HEK293 (cell line): ENCODE data around the gene LMBR1.

Experiments used
- BCL11A ChIP-seq: fragments of 450-650 bp; formaldehyde crosslinking; IDR thresholded peaks from 2 replicates; pipeline ENCODE4 v1.5.1; 2016; ENCODE audit warnings: low read depth, missing biosample characterization, missing genetic modification characterization
- BCL11B ChIP-seq: fragments of 450-650 bp; formaldehyde crosslinking; IDR thresholded peaks from 2 replicates; pipeline ENCODE4 v1.5.1; 2016; ENCODE audit warnings: low read depth, missing biosample characterization, missing genetic modification characterization
- IKZF3 ChIP-seq: fragments of 450-650 bp; IDR thresholded peaks from 2 replicates; pipeline ENCODE4 v1.5.0; 2018; ENCODE audit warnings: missing biosample characterization, mild to moderate bottlenecking, missing genetic modification characterization, moderate library complexity
- KLF1 ChIP-seq: fragments of 450-650 bp; formaldehyde crosslinking; IDR thresholded peaks from 2 replicates; pipeline ENCODE4 v1.5.1; 2016; ENCODE audit warnings: missing biosample characterization, missing genetic modification characterization
- OVOL3 ChIP-seq: fragments of 450-650 bp; formaldehyde crosslinking; IDR thresholded peaks from 2 replicates; pipeline ENCODE4 v1.5.1; 2016; ENCODE audit warnings: missing biosample characterization, missing genetic modification characterization
- SETDB1 ChIP-seq: IDR thresholded peaks from one replicate; pipeline ENCODE4 v1.6.1; 2017; ENCODE audit warnings: mild to moderate bottlenecking, low read length, moderate library complexity, mixed read lengths; ENCODE audit not compliant: insufficient read length
- YY2 ChIP-seq: fragments of 450-650 bp; formaldehyde crosslinking; IDR thresholded peaks from 2 replicates; pipeline ENCODE4 v1.5.1; 2016; ENCODE audit warnings: missing biosample characterization, missing genetic modification characterization
- ZBTB7A ChIP-seq: fragments of 450-650 bp; formaldehyde crosslinking; IDR thresholded peaks from 2 replicates; pipeline ENCODE4 v1.5.1; 2016; ENCODE audit warnings: low read depth, missing biosample characterization, missing genetic modification characterization
- ZFP41 ChIP-seq: fragments of 450-650 bp; formaldehyde crosslinking; IDR thresholded peaks from 2 replicates; pipeline ENCODE4 v1.5.1; 2016; ENCODE audit warnings: missing biosample characterization, missing genetic modification characterization, borderline replicate concordance
- ZNF10 ChIP-seq: fragments of 450-650 bp; formaldehyde crosslinking; IDR thresholded peaks from 2 replicates; pipeline ENCODE4 v1.5.1; 2017; ENCODE audit warnings: missing biosample characterization, missing genetic modification characterization
- ZNF121 ChIP-seq: fragments of 450-650 bp; formaldehyde crosslinking; IDR thresholded peaks from 2 replicates; pipeline ENCODE4 v1.5.1; 2016; ENCODE audit warnings: missing biosample characterization, missing genetic modification characterization
- ZNF133 ChIP-seq: fragments of 450-650 bp; formaldehyde crosslinking; IDR thresholded peaks from 2 replicates; pipeline ENCODE4 v1.5.1; 2016; ENCODE audit warnings: missing biosample characterization, missing genetic modification characterization
- ZNF155 ChIP-seq: fragments of 450-650 bp; formaldehyde crosslinking; IDR thresholded peaks from 2 replicates; pipeline ENCODE4 v1.5.1; 2016; ENCODE audit warnings: missing biosample characterization, missing genetic modification characterization
- ZNF18 ChIP-seq: fragments of 450-650 bp; formaldehyde crosslinking; IDR thresholded peaks from 2 replicates; pipeline ENCODE4 v1.5.1; 2016; ENCODE audit warnings: missing biosample characterization, missing genetic modification characterization
- ZNF24 ChIP-seq: fragments of 450-650 bp; formaldehyde crosslinking; IDR thresholded peaks from 2 replicates; pipeline ENCODE4 v1.5.1; 2016; ENCODE audit warnings: missing biosample characterization, missing genetic modification characterization
- ZNF398 ChIP-seq: fragments of 450-650 bp; formaldehyde crosslinking; IDR thresholded peaks from 2 replicates; pipeline ENCODE4 v1.5.1; 2017; ENCODE audit warnings: missing biosample characterization, missing genetic modification characterization
- ZNF416 ChIP-seq: fragments of 450-650 bp; formaldehyde crosslinking; IDR thresholded peaks from 2 replicates; pipeline ENCODE4 v1.5.1; 2016; ENCODE audit warnings: missing biosample characterization, missing genetic modification characterization
- ZNF48 ChIP-seq: fragments of 450-650 bp; formaldehyde crosslinking; IDR thresholded peaks from 2 replicates; pipeline ENCODE4 v1.5.1; 2016; ENCODE audit warnings: missing biosample characterization, missing genetic modification characterization
- ZNF529 ChIP-seq: fragments of 450-650 bp; formaldehyde crosslinking; IDR thresholded peaks from 2 replicates; pipeline ENCODE4 v1.5.1; 2017; ENCODE audit warnings: missing genetic modification characterization, missing biosample characterization; ENCODE audit not compliant: insufficient replicate concordance
- ZNF560 ChIP-seq: fragments of 450-650 bp; formaldehyde crosslinking; IDR thresholded peaks from 2 replicates; pipeline ENCODE4 v1.5.1; 2017; ENCODE audit warnings: missing biosample characterization, missing genetic modification characterization, borderline replicate concordance
- ZNF658 ChIP-seq: fragments of 450-650 bp; formaldehyde crosslinking; IDR thresholded peaks from 2 replicates; pipeline ENCODE4; 2016; ENCODE audit warnings: missing biosample characterization, missing genetic modification characterization
- ZNF670 ChIP-seq: fragments of 450-650 bp; formaldehyde crosslinking; IDR thresholded peaks from 2 replicates; pipeline ENCODE4 v1.5.1; 2016; ENCODE audit warnings: missing biosample characterization, missing genetic modification characterization, low read depth
- ZNF747 ChIP-seq: fragments of 450-650 bp; formaldehyde crosslinking; IDR thresholded peaks from 2 replicates; pipeline ENCODE4 v1.5.1; 2016; ENCODE audit warnings: missing biosample characterization, missing genetic modification characterization
- ZNF830 ChIP-seq: fragments of 450-650 bp; IDR thresholded peaks from 2 replicates; pipeline ENCODE4 v1.5.0; 2018; ENCODE audit warnings: missing biosample characterization, missing genetic modification characterization, low read depth, mild to moderate bottlenecking, moderate library complexity
- TF ChIP-seq, protein P1 (sequence below): IDR thresholded peaks from 2 replicates; pipeline ENCODE4 v1.6.1; 2011; ENCODE audit warnings: mild to moderate bottlenecking, low read depth, low read length, borderline replicate concordance
- TF ChIP-seq, protein P2 (sequence below): fragments of 450-650 bp; formaldehyde crosslinking; IDR thresholded peaks from 2 replicates; pipeline ENCODE4 v1.5.1; 2016; ENCODE audit warnings: missing biosample characterization, missing genetic modification characterization
- TF ChIP-seq, protein P3 (sequence below): fragments of 450-650 bp; formaldehyde crosslinking; conservative IDR thresholded peaks from 2 replicates; pipeline ENCODE4 v1.5.1; 2016; ENCODE audit warnings: low read depth, missing biosample characterization, missing genetic modification characterization
- TF ChIP-seq, protein P4 (sequence below): fragments of 450-650 bp; formaldehyde crosslinking; IDR thresholded peaks from 2 replicates; pipeline ENCODE4 v1.5.1; 2016; ENCODE audit warnings: missing biosample characterization, missing genetic modification characterization

Gene LMBR1

GRCh38 chr7:156892081-156892800 lies 742 bp downstream of the LMBR1 start (continued):
- peak; percentile 80; the same call in 1 of the 2 replicates for TF ChIP-seq ZNF398 (tag by site-specific recombination)
- TF ChIP-seq, protein P1, sequence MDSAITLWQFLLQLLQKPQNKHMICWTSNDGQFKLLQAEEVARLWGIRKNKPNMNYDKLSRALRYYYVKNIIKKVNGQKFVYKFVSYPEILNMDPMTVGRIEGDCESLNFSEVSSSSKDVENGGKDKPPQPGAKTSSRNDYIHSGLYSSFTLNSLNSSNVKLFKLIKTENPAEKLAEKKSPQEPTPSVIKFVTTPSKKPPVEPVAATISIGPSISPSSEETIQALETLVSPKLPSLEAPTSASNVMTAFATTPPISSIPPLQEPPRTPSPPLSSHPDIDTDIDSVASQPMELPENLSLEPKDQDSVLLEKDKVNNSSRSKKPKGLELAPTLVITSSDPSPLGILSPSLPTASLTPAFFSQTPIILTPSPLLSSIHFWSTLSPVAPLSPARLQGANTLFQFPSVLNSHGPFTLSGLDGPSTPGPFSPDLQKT, result no peak
- TF ChIP-seq, protein P2, sequence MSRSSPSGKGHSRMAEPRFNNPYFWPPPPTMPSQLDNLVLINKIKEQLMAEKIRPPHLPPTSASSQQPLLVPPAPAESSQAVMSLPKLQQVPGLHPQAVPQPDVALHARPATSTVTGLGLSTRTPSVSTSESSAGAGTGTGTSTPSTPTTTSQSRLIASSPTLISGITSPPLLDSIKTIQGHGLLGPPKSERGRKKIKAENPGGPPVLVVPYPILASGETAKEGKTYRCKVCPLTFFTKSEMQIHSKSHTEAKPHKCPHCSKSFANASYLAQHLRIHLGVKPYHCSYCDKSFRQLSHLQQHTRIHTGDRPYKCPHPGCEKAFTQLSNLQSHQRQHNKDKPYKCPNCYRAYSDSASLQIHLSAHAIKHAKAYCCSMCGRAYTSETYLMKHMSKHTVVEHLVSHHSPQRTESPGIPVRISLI (tag by site-specific recombination), result no peak
- no peak for TF ChIP-seq ZFP41 (tag by site-specific recombination)
- TF ChIP-seq, protein P3, sequence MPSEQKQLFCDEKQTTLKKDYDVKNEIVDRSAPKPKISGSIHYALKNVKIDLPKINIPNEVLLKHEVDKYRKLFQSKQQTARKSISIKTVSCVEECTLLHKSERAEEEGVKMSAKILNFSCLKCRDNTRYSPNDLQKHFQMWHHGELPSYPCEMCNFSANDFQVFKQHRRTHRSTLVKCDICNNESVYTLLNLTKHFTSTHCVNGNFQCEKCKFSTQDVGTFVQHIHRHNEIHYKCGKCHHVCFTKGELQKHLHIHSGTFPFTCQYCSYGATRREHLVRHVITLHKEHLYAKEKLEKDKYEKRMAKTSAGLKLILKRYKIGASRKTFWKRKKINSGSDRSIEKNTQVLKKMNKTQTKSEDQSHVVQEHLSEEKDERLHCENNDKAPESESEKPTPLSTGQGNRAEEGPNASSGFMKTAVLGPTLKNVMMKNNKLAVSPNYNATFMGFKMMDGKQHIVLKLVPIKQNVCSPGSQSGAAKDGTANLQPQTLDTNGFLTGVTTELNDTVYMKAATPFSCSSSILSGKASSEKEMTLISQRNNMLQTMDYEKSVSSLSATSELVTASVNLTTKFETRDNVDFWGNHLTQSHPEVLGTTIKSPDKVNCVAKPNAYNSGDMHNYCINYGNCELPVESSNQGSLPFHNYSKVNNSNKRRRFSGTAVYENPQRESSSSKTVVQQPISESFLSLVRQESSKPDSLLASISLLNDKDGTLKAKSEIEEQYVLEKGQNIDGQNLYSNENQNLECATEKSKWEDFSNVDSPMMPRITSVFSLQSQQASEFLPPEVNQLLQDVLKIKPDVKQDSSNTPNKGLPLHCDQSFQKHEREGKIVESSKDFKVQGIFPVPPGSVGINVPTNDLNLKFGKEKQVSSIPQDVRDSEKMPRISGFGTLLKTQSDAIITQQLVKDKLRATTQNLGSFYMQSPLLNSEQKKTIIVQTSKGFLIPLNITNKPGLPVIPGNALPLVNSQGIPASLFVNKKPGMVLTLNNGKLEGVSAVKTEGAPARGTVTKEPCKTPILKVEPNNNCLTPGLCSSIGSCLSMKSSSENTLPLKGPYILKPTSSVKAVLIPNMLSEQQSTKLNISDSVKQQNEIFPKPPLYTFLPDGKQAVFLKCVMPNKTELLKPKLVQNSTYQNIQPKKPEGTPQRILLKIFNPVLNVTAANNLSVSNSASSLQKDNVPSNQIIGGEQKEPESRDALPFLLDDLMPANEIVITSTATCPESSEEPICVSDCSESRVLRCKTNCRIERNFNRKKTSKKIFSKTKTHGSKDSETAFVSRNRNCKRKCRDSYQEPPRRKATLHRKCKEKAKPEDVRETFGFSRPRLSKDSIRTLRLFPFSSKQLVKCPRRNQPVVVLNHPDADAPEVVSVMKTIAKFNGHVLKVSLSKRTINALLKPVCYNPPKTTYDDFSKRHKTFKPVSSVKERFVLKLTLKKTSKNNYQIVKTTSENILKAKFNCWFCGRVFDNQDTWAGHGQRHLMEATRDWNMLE (tag by site-specific recombination), result no peak
- 0 out of 2 replicates have a peak, but pooled peaks have one; percentile 16 for TF ChIP-seq KLF1 (tag by site-specific recombination)
- no peak for TF ChIP-seq ZBTB7A (tag by site-specific recombination)
- TF ChIP-seq, protein P4, sequence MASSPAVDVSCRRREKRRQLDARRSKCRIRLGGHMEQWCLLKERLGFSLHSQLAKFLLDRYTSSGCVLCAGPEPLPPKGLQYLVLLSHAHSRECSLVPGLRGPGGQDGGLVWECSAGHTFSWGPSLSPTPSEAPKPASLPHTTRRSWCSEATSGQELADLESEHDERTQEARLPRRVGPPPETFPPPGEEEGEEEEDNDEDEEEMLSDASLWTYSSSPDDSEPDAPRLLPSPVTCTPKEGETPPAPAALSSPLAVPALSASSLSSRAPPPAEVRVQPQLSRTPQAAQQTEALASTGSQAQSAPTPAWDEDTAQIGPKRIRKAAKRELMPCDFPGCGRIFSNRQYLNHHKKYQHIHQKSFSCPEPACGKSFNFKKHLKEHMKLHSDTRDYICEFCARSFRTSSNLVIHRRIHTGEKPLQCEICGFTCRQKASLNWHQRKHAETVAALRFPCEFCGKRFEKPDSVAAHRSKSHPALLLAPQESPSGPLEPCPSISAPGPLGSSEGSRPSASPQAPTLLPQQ (tag by site-specific recombination), result peak; percentile 90
- no peak for TF ChIP-seq ZNF155 (tag by site-specific recombination)
- no peak for TF ChIP-seq ZNF48 (tag by site-specific recombination)
- TF ChIP-seq ZNF416 (tag by site-specific recombination), result no peak
- TF ChIP-seq YY2, result no peak
- TF ChIP-seq ZNF670 (tag by site-specific recombination), result no peak
- TF ChIP-seq BCL11A (tag by site-specific recombination), result no peak
- no peak for TF ChIP-seq ZNF18
- no peak for TF ChIP-seq ZNF529
- TF ChIP-seq IKZF3 (tag by site-specific recombination), result peak; percentile 47; the same call in 1 of the 2 replicates
- TF ChIP-seq ZNF658, result no peak
- no peak for TF ChIP-seq ZNF24 (tag by site-specific recombination)
- no peak for TF ChIP-seq OVOL3 (tag by site-specific recombination)
- TF ChIP-seq ZNF133 (tag by site-specific recombination), result no peak
- no peak for TF ChIP-seq ZNF830
- TF ChIP-seq BCL11B (tag by site-specific recombination), result no peak
- TF ChIP-seq ZNF121, result no peak
- no peak for TF ChIP-seq SETDB1
- no peak for TF ChIP-seq ZNF560 (tag by site-specific recombination)
- TF ChIP-seq ZNF747, result no peak
- no peak for TF ChIP-seq ZNF10 (tag by site-specific recombination)
